ENCODE measurements around the gene SBF2.

DNA sequence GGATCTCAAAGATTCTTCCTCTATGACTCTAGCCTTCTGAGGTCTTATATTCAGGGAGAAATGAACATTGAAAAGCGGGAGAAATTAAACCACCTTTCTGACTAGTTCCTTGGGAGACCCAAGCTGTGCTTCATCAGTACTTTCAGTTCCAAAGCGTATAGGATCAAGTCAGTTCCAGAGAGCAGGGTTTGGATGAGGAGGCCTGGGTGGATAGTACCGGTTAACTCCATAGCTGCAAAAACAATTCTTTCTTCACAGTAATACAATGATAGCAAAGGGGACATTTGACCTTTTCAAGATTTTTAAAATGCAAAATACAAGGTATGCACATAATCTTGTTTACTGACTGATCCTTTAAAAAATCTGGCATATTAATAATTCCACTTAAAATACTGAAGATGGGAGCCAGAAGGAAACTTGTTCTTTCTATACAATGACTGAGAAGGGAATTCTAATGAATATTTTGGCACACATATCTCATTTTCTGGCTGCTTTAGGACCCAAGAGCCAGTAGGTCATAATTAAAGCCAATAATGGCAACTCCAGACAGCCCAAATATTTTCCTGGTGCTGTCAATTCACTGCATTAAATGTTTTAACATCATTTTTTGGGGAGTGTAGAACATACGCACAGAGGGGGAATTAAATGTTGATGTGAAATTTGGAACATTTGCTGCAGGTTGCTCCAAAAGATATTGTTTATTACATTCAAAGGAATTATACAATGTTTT is 26.9 kb upstream of the SBF2 start:
- TF ChIP-seq, protein P1, sequence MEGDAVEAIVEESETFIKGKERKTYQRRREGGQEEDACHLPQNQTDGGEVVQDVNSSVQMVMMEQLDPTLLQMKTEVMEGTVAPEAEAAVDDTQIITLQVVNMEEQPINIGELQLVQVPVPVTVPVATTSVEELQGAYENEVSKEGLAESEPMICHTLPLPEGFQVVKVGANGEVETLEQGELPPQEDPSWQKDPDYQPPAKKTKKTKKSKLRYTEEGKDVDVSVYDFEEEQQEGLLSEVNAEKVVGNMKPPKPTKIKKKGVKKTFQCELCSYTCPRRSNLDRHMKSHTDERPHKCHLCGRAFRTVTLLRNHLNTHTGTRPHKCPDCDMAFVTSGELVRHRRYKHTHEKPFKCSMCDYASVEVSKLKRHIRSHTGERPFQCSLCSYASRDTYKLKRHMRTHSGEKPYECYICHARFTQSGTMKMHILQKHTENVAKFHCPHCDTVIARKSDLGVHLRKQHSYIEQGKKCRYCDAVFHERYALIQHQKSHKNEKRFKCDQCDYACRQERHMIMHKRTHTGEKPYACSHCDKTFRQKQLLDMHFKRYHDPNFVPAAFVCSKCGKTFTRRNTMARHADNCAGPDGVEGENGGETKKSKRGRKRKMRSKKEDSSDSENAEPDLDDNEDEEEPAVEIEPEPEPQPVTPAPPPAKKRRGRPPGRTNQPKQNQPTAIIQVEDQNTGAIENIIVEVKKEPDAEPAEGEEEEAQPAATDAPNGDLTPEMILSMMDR (IDR thresholded peaks at IDR 0.05 in 2 of 3, conservative IDR thresholded peaks at IDR 0.05 in 1 of 3; ENCODE audit: insufficient read depth in 2 of 3, low read depth in 1 of 3, low read length in 3 of 3): no peak
- TF ChIP-seq ZNF274 (IDR thresholded peaks at IDR 0.05; ENCODE audit: borderline replicate concordance, low read depth, low read length): no peak
- no peak for TF ChIP-seq MYNN (IDR thresholded peaks at IDR 0.05)
- TF ChIP-seq MYNN (CRISPR knock-in tag; IDR thresholded peaks at IDR 0.05): no peak
- TF ChIP-seq, protein P2, sequence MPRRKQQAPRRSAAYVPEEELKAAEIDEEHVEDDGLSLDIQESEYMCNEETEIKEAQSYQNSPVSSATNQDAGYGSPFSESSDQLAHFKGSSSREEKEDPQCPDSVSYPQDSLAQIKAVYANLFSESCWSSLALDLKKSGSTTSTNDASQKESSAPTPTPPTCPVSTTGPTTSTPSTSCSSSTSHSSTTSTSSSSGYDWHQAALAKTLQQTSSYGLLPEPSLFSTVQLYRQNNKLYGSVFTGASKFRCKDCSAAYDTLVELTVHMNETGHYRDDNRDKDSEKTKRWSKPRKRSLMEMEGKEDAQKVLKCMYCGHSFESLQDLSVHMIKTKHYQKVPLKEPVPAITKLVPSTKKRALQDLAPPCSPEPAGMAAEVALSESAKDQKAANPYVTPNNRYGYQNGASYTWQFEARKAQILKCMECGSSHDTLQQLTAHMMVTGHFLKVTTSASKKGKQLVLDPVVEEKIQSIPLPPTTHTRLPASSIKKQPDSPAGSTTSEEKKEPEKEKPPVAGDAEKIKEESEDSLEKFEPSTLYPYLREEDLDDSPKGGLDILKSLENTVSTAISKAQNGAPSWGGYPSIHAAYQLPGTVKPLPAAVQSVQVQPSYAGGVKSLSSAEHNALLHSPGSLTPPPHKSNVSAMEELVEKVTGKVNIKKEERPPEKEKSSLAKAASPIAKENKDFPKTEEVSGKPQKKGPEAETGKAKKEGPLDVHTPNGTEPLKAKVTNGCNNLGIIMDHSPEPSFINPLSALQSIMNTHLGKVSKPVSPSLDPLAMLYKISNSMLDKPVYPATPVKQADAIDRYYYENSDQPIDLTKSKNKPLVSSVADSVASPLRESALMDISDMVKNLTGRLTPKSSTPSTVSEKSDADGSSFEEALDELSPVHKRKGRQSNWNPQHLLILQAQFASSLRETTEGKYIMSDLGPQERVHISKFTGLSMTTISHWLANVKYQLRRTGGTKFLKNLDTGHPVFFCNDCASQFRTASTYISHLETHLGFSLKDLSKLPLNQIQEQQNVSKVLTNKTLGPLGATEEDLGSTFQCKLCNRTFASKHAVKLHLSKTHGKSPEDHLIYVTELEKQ (CRISPR knock-in tag; IDR thresholded peaks at IDR 0.05): no peak
- TF ChIP-seq, protein P3, sequence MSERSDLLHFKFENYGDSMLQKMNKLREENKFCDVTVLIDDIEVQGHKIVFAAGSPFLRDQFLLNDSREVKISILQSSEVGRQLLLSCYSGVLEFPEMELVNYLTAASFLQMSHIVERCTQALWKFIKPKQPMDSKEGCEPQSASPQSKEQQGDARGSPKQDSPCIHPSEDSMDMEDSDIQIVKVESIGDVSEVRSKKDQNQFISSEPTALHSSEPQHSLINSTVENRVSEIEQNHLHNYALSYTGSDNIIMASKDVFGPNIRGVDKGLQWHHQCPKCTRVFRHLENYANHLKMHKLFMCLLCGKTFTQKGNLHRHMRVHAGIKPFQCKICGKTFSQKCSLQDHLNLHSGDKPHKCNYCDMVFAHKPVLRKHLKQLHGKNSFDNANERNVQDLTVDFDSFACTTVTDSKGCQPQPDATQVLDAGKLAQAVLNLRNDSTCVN (CRISPR knock-in tag; IDR thresholded peaks at IDR 0.05): no peak
- TF ChIP-seq, protein P4, sequence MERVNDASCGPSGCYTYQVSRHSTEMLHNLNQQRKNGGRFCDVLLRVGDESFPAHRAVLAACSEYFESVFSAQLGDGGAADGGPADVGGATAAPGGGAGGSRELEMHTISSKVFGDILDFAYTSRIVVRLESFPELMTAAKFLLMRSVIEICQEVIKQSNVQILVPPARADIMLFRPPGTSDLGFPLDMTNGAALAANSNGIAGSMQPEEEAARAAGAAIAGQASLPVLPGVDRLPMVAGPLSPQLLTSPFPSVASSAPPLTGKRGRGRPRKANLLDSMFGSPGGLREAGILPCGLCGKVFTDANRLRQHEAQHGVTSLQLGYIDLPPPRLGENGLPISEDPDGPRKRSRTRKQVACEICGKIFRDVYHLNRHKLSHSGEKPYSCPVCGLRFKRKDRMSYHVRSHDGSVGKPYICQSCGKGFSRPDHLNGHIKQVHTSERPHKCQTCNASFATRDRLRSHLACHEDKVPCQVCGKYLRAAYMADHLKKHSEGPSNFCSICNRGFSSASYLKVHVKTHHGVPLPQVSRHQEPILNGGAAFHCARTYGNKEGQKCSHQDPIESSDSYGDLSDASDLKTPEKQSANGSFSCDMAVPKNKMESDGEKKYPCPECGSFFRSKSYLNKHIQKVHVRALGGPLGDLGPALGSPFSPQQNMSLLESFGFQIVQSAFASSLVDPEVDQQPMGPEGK (CRISPR knock-in tag; IDR thresholded peaks at IDR 0.05; ENCODE audit: borderline replicate concordance): no peak
- no peak for TF ChIP-seq ZNF23 (CRISPR knock-in tag; IDR thresholded peaks at IDR 0.05)
- TF ChIP-seq ETV6 (IDR thresholded peaks at IDR 0.05; ENCODE audit: borderline replicate concordance in 1 of 2, low read depth in 2 of 2, low read length in 1 of 2): no peak
- no peak for TF ChIP-seq ETV6 (CRISPR knock-in tag; IDR thresholded peaks at IDR 0.05; ENCODE audit: borderline replicate concordance)
- TF ChIP-seq MAFK (IDR thresholded peaks at IDR 0.05; ENCODE audit: low read length): no peak
- TF ChIP-seq ZNF224 (CRISPR knock-in tag; IDR thresholded peaks at IDR 0.05): no peak
